Measurements from ENCODE around the gene ZFYVE16. TPM values are rescaled to one million over a fixed set of nuclear protein-coding genes. Genes with fewer than 3 reads are reported as not detected.
A peak's percentile ranks its signal among the peaks of the same experiment; 100 is the strongest.
"Not testable (repeated sequence)": the region's sequence is repeated elsewhere in the genome, so short reads cannot be mapped to it uniquely, and the experiment has no call there.

Gene ZFYVE16
- total RNA-seq, 2 donors from 2014 or later, result 8.4 to 9.2 TPM

- not testable (repeated sequence) for H3K4me1 Mint-ChIP-seq; DNase-seq; ATAC-seq; H3K36me3 Mint-ChIP-seq (ENCODE audit: low read depth); H3K4me3 Mint-ChIP-seq; H3K9me3 ChIP-seq (ENCODE audit: control insufficient read depth, low read length, poor library complexity, severe bottlenecking); H3K27ac Mint-ChIP-seq
- peaks cover 41% of the 10 kb centered on the region for H3K27me3 Mint-ChIP-seq
These were observed 16.6 kb upstream of the ZFYVE16 start for GRCh38 chr5:80391267-80391666.

- DNase-seq (no peak), ATAC-seq (peak; percentile 70)
- Mint-ChIP-seq H3K27ac (no peak overlapping the region), H3K27me3 (peaks cover 23% of the 10 kb centered on the region), H3K4me3 (no peak overlapping the region), H3K36me3 (ENCODE audit: low read depth) (no peaks in the 10 kb centered on the region), H3K4me1 (no peaks in the 10 kb centered on the region)
- H3K9me3 ChIP-seq (ENCODE audit: control insufficient read depth, low read length, poor library complexity, severe bottlenecking), result no peaks in the 10 kb centered on the region
These were observed 8.2 kb upstream of the ZFYVE16 start for GRCh38 chr5:80399526-80400239.

- H3K27me3 Mint-ChIP-seq, result peaks cover 18% of the 10 kb centered on the region
- not testable (repeated sequence) for H3K27ac Mint-ChIP-seq; ATAC-seq; DNase-seq; H3K9me3 ChIP-seq (ENCODE audit: control insufficient read depth, low read length, poor library complexity, severe bottlenecking); H3K4me1 Mint-ChIP-seq; H3K36me3 Mint-ChIP-seq (ENCODE audit: low read depth); H3K4me3 Mint-ChIP-seq
These were observed 7.5 kb upstream of the ZFYVE16 start for GRCh38 chr5:80400368-80400767.

GRCh38 chr5:80403782-80404181, 4.1 kb upstream of the ZFYVE16 start:
- DNase-seq, result no peak
- H3K4me3 Mint-ChIP-seq, result no peak overlapping the region
- peaks cover 7% of the 10 kb centered on the region for H3K4me1 Mint-ChIP-seq
- no peak for ATAC-seq
- no peaks in the 10 kb centered on the region for H3K36me3 Mint-ChIP-seq (ENCODE audit: low read depth)
- peaks cover 4% of the 10 kb centered on the region for H3K27me3 Mint-ChIP-seq
- H3K9me3 ChIP-seq (ENCODE audit: control insufficient read depth, low read length, poor library complexity, severe bottlenecking), result no peaks in the 10 kb centered on the region
- peak overlapping the region; percentile 24 for H3K27ac Mint-ChIP-seq

GRCh38 chr5:80406980-80407734, 707 bp upstream of the ZFYVE16 start:
- ATAC-seq (no peak), DNase-seq (no peak)
- Mint-ChIP-seq H3K4me1 (peaks cover 12% of the 10 kb centered on the region), H3K4me3 (peak overlapping the region; percentile 94), H3K36me3 (ENCODE audit: low read depth) (no peaks in the 10 kb centered on the region), H3K27me3 (no peaks in the 10 kb centered on the region), H3K27ac (peak overlapping the region; percentile 98)
- no peaks in the 10 kb centered on the region for H3K9me3 ChIP-seq (ENCODE audit: control insufficient read depth, low read length, poor library complexity, severe bottlenecking)

- Mint-ChIP-seq H3K27me3 (no peaks in the 10 kb centered on the region), H3K36me3 (ENCODE audit: low read depth) (no peaks in the 10 kb centered on the region), H3K27ac (peak overlapping the region; percentile 98), H3K4me3 (peak overlapping the region; percentile 94), H3K4me1 (peaks cover 12% of the 10 kb centered on the region)
- DNase-seq (peak in 1 of 3 donors; percentile 25), ATAC-seq (peak; percentile 27)
- H3K9me3 ChIP-seq (ENCODE audit: control insufficient read depth, low read length, poor library complexity, severe bottlenecking), result no peaks in the 10 kb centered on the region
These were observed 861 bp downstream of the ZFYVE16 start for GRCh38 chr5:80408484-80409366.

GRCh38 chr5:80409367-80409966, 1.6 kb downstream of the ZFYVE16 start:
- H3K4me1 Mint-ChIP-seq, result peaks cover 18% of the 10 kb centered on the region
- peak overlapping the region; percentile 98 for H3K27ac Mint-ChIP-seq
- H3K9me3 ChIP-seq (ENCODE audit: control insufficient read depth, low read length, poor library complexity, severe bottlenecking), result no peaks in the 10 kb centered on the region
- H3K27me3 Mint-ChIP-seq, result no peaks in the 10 kb centered on the region
- no peak for ATAC-seq
- H3K36me3 Mint-ChIP-seq (ENCODE audit: low read depth), result no peaks in the 10 kb centered on the region
- DNase-seq, result no peak
- no peak overlapping the region for H3K4me3 Mint-ChIP-seq

GRCh38 chr5:80411589-80412219, 3.8 kb downstream of the ZFYVE16 start:
- DNase-seq (no peak), ATAC-seq (no peak)
- peaks cover 2% of the 10 kb centered on the region for H3K36me3 Mint-ChIP-seq (ENCODE audit: low read depth)
- H3K4me3 Mint-ChIP-seq, result no peak overlapping the region
- peaks cover 22% of the 10 kb centered on the region for H3K4me1 Mint-ChIP-seq
- no peaks in the 10 kb centered on the region for H3K27me3 Mint-ChIP-seq
- no peak overlapping the region for H3K27ac Mint-ChIP-seq
- no peaks in the 10 kb centered on the region for H3K9me3 ChIP-seq (ENCODE audit: control insufficient read depth, low read length, poor library complexity, severe bottlenecking)

GRCh38 chr5:80414113-80414512, 6.2 kb downstream of the ZFYVE16 start:
- Mint-ChIP-seq H3K27me3 (no peaks in the 10 kb centered on the region), H3K4me3 (no peak overlapping the region), H3K36me3 (ENCODE audit: low read depth) (peaks cover 2% of the 10 kb centered on the region), H3K4me1 (peaks cover 20% of the 10 kb centered on the region), H3K27ac (no peak overlapping the region)
- ATAC-seq, result no peak
- no peaks in the 10 kb centered on the region for H3K9me3 ChIP-seq (ENCODE audit: control insufficient read depth, low read length, poor library complexity, severe bottlenecking)
- DNase-seq, result no peak

- Mint-ChIP-seq H3K4me1 (peaks cover 25% of the 10 kb centered on the region), H3K4me3 (no peak overlapping the region), H3K36me3 (ENCODE audit: low read depth) (peaks cover 7% of the 10 kb centered on the region), H3K27ac (no peak overlapping the region), H3K27me3 (no peaks in the 10 kb centered on the region)
- no peaks in the 10 kb centered on the region for H3K9me3 ChIP-seq (ENCODE audit: control insufficient read depth, low read length, poor library complexity, severe bottlenecking)
- DNase-seq, result no peak
- ATAC-seq, result no peak
These were observed 10.1 kb downstream of the ZFYVE16 start for GRCh38 chr5:80417973-80418372.

- H3K36me3 Mint-ChIP-seq (ENCODE audit: low read depth); H3K4me1 Mint-ChIP-seq; ATAC-seq: not testable (repeated sequence)
These were observed 16.5 kb downstream of the ZFYVE16 start for GRCh38 chr5:80424365-80424764.

GRCh38 chr5:80435476-80435875, 27.6 kb downstream of the ZFYVE16 start:
- no peak for DNase-seq
- Mint-ChIP-seq H3K36me3 (ENCODE audit: low read depth) (peaks cover 7% of the 10 kb centered on the region), H3K27me3 (no peaks in the 10 kb centered on the region), H3K4me1 (no peaks in the 10 kb centered on the region), H3K4me3 (no peak overlapping the region), H3K27ac (no peak overlapping the region)
- H3K9me3 ChIP-seq (ENCODE audit: control insufficient read depth, low read length, poor library complexity, severe bottlenecking), result no peaks in the 10 kb centered on the region
- no peak for ATAC-seq

More at GRCh38 chr5:80424365-80424764, 16.5 kb downstream of the ZFYVE16 start:
- H3K4me3 Mint-ChIP-seq; H3K27me3 Mint-ChIP-seq; DNase-seq; H3K9me3 ChIP-seq (ENCODE audit: control insufficient read depth, low read length, poor library complexity, severe bottlenecking); H3K27ac Mint-ChIP-seq: not testable (repeated sequence)

All from T-helper 17 cell (primary cell).